Pulmonary artery endothelial cell (primary cell): Measurements from ENCODE around the gene ABAT. TPM values are rescaled to one million over a fixed set of nuclear protein-coding genes. Genes with fewer than 3 reads are reported as not detected.
"Not testable (repeated sequence)": the region's sequence is repeated elsewhere in the genome, so short reads cannot be mapped to it uniquely, and the experiment has no call there.

ENCODE experiments used
- DNase-seq: peaks from one replicate; pipeline ENCODE4 v3.0.0-alpha.2; 2011; ENCODE audit warnings: low read depth, low spot score
- total RNA-seq: library from RNA; depleted of rRNA; stranded (reverse); fragments of >200 nt; gene quantifications from 2 replicates; pipeline ENCODE4 v1.2.3, GENCODE V29; 2014

Gene ABAT
- total RNA-seq, 1 donor from 2014 or later, result 1.3 TPM

DNA sequence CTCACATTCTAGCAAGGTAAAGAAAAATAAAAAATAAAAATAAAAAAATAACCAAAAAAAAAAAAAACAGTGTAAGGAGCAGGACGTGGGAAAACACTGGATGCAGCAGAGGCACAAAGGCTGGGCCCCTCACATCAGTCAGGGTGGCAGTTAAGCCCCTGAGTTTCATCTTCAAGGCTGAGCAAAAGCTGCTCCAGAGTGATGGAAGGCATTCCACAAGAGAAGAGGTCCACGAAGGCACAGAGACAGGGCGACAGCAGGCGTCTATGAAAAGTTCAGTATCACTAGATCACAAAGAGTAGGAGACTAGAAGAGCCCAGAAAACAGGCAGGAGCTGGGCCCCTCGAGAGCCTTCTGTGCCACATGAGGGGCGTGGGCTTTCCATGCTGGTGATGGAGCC, 111.0 kb downstream of the ABAT start:
- no peak for DNase-seq

DNA sequence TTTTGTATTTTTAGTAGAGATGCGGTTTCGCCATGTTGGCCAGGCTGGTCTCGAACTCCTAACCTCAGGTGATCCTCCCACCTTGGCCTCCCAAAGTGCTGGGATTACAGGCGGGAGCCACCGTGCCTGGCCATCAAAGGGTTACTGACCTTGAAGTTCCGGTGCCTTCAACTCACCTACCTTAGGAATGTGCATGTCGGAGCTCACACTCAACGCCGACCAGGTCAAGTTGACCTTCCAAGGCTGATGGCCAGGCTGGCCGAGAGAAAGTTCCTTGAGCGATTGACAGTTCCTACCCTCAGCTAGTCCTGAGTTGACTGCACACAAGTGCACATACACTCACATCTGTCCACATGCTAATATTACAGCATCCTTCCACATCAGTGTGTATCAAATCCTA, 111.9 kb downstream of the ABAT start:
- not testable (repeated sequence) for DNase-seq

DNA sequence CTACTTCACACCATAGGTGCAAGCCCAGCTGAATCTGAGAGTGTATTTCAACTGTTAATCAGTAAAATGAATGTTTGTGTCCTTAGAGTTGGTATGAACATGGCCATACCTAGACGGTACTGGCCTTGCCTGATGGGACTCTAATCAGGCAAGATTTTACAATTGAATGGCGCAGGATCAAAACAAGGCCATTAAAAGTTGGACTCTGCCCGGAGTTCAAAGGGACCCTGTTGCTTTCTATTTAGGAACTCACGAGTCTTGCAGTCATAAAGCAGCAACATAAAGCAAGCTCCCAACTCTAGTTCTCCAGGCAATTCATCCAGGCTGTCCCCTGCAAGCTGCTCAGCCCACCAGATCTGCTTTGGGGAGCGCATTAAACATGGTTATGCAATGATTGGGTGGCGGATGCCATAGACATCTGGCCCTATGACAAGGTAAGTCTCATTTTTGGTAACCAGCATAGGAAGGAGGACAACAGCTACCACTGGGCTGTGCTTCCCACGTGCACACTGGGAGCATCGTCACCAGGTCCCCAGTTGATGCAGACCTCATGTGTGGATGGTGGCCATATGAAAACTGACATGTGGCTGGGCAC, 114.3 kb downstream of the ABAT start:
- no peak for DNase-seq

DNA sequence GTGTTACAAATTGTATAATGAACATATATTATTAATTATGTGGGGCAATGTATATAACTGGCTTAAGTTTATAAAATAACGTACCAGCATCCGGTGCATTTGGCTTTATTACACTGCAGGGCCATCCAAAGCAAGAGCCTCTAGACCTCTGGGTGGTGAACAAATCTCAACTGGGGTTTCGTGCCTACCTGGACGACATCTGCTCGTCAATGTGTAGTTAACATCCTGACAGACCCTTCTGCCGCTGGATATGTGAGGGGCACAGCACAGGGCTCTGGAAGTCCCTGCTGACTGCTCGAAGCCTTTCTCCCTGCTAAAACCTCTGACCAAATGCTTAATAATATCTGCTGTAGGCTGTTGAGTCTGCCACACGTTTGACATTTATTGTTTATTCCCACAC, 120.7 kb downstream of the ABAT start:
- no peak for DNase-seq

DNA sequence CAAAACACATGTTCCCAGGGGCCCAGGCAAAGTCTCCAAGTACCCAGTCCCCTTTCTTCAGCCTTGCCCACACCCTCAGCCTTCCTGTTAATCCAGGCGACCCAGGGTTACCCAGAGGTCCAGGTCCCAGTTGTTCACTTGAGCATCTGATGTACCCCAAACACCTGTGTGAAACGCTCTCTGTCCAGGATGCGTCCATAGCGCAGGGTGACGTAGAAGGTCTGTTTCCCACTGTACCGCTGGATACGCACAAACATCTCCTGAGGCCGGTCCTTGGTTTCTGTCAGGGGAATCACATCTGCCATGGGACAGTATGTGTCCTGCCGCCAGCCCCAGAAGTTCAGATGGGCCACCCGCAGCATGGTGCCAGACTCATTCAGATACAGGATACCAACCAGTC, 121.4 kb downstream of the ABAT start:
- no peak for DNase-seq

DNA sequence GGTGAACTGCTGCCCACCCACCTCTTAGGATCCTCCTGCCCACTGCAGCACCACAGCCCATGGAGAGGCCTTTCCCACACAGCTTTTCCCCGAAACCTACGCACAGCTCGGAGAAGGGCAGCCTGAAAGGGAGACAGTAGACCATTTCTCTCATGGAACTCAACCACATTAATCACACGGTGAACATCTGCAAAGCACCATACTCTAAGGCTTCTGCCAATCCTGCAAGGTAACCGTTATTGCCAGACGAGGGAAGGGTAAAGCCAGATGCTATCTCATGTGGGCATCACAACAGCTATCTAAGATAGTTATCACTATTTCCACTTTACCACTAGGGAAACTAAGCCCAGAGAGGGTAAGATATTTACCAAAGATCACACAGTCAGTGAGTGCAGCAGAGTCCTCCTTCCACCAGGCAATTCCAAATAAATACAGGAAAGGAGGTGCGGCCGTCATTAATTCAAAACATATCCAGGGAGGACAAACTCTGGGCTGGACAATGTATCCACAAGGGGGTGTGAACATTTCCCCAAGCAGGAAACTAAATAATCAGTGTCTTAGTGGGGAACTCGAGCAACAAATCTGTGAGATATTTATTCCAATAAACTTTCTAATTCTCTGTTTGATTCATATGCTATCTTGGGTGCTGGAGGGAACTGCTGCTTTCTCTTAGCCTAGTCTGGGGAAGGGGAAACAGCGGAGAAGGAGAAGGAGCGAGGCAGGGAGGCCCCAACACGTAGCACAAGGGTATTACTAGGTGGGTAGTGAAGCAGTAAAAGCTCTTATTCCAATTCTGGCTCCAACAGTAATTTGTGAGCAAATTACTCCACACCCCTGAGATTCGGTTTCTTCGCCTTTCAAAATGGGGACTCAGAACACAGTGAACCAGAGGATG, 122.3 kb downstream of the ABAT start:
- no peak for DNase-seq

DNA sequence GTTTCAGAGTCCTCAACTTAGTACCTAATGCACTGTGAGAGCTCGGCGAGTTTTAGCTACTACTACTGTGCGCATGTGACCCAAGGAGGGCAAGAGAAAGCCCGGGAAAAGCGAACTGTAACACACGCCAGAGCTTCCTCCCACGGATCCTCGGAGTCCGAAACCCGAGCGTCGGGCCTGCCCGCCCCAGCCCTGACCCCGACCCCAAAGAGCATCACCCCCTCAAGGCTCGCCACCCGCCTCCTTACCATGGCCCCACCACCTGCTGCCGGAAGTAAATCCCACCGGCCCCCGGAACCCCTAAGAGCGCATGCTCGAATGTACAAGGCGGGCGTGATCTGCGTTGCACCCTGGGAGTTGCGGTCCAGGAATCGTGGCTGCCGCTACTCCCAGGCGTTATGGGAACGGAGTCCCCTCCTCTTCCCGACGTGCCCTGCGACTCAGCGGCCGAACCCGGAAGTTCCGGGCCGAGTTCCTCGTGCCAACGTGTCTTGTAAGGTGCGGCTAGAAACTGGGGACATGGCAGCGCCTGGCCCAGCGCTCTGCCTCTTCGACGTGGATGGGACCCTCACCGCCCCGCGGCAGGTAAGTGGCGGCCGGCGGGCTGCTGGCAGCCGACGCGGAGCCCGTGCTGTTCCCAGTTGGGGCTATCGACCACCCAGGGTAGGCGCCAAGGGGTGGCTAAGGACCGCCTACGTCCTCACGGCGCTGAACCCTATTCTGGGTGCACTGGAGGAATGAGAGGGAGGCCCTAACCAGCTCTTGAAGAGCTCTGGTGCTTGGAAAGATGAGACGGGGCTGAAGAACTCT, 123.2 kb downstream of the ABAT start, which contains the start of the genes PMM2 and TMEM186:
Gene PMM2 (plus strand): TSS at position 476 of the 810 bp plus-strand sequence. CDS start 44 bp downstream, at position 520.
Gene TMEM186 (minus strand): TSS at position 276 of the 810 bp plus-strand sequence. CDS start 25 bp downstream, at position 251.
- peak; percentile 90 for DNase-seq

DNA sequence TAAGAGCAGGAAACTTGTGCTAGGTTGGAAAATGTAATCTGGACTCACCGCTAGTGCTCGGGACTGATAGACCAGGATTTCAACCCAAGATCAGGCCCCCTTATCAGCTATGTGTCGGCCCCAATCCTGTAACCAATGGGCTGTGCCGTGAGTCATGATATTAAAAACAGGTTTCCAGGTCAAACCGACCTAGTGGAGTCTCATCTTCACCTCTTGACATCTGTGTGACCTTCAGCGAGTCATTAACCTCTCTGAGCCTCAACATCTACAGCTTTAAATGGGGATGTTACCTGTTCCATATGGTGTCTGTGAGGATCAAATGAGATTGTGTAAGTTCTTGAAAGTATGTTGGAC, 123.7 kb downstream of the ABAT start:
- no peak for DNase-seq

DNA sequence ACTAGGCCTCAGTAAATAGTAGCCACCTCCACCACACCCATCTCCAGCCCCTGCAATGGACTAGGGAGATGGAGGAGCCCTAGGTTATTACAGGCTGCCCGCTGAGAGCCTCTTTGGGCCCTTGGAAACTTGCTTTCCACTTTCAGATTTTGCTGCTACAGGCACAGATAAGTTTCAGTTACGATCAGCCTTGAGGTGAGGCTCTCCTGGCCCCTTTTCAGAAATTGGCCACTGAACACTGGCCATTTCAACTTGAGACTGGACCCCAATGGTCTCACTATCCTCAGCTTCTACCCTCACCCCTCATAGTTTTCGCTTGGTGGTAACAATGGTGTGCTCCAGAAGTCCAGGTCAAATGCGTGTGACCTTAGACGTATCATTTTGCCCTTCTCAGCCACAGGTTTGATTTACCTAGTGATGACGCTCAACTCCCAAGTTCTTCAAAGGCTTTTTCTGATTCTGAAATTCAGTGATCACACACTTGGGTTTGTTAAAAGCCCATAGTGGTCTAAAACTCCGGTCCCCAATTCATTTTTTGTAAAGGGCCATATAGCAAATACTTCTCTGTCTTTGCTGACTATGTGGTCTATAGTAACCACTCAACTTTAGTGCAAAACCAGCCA, 124.2 kb downstream of the ABAT start:
- no peak for DNase-seq

DNA sequence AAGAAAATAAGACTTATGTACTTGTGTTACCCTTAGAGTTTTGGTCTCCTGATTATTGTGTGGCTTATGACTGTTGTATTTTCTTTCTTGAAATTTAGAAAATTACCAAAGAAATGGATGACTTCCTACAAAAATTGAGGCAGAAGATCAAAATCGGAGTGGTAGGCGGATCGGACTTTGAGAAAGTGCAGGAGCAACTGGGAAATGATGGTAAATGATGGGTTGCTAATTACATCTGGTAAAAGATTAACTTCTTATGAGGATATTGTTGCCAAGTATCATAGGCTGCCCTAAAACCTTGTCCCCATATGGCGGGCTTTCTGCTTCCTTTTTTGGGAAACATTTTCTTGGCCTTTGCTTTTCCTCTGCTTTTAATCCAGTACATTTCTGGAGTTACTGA, 127.3 kb downstream of the ABAT start:
- no peak for DNase-seq

DNA sequence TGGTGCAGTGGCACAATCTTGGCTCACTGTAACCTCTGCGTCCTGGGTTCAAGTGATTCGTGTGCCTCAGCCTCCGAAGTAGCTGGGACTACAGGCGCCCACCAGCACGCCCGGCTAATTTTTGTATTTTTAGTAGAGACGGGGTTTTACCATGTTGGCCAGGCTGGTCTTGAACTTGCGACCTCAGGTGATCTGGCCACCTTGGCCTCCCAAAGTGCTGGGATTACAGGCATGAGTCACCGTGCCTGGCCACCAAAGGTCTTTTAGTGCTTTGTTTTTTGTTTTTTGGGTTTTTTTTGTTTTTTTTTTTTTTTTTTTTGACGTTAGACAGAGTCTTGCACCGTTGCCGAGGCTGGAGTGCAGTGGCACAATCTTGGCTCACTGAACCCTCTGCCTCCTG, 129.3 kb downstream of the ABAT start:
- DNase-seq, result not testable (repeated sequence)

DNA sequence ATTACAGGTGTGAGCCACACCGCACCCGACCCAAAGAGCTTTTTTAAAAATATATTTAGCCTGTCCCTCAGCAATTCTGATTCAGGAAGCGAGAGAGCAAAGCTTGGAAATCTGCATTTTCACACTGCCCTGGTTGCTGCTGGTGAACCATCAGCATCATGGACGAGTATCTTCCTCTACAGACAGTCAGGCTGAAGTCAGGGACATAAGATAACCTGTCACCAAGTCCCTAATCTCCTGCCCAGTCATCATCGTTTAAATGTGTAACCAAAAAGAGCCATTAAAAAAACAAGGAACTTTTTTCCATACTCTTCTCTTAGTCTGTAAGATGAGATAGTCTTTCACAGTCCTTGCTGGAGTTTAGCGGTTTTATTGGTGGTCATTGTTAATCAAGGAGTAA, 129.9 kb downstream of the ABAT start:
- DNase-seq, result no peak

DNA sequence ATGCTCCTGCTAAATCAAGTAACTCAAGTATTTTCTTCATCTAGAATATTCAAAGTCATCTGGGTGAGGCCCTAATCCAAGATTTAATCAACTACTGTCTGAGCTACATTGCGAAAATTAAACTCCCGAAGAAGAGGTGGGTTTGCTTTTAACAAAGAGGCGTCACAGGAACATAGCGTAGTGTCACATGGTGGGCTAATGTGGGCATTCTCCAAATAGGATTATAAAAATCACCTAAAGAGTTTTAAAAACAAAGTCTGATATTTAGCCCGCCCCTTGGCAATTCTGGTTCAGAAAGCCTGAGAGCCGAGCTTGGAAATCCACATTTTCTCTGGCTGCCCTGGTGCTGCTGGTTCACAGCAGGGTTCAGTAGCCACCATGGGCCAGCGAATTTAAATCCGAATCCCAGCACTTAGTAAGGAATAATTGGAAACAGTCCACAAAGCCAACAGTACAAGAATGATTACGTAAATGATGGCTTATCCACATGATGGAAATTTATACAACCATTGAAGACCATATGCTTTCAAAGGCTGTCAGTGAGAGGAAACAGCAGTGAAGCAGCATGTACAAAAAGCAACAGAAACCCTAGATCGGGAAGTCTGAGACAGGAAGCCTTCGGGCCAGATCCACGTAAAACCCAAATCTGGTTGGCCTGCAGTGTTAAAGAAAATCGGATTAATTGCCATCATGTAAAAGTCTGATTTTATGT, 132.0 kb downstream of the ABAT start:
- no peak for DNase-seq

DNA sequence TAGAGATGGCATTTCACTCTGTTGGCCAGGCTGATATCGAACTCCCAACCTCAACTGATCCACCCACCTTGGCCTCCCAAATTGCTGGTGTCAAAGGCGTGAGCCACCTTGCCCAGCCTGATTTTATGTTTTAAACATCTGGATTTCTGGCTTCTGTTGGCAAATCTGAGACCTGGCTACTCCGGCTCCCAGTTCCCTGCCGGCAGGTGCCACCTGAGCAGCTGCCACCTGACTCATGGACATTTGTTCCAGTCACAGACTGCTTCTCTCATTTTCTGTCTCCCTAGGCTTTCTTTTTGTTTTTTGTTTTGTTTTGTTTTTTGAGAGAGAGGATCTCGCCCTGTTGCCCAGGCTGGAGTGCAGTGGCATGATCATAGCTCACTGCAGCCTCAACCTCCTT, 132.8 kb downstream of the ABAT start:
- no peak for DNase-seq

DNA sequence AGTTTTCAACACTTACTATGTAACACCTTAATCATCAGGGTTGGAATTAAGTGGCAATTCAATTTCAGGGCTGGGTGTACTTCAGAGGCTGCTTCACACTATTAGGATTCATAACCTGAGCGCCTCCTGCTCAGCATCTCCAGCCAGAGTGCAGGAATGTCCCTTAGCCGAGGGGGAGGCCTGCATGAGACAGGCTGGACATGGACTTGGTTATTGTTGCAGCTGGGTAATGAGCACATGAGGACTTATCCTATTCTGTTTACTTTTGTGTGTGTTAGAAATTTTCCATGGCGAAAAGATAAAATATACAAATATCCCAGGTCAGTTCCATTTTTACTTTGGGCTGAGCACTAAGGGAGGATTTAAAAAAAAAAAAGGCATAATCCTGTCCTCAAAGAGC, 133.6 kb downstream of the ABAT start:
- DNase-seq, result no peak

DNA sequence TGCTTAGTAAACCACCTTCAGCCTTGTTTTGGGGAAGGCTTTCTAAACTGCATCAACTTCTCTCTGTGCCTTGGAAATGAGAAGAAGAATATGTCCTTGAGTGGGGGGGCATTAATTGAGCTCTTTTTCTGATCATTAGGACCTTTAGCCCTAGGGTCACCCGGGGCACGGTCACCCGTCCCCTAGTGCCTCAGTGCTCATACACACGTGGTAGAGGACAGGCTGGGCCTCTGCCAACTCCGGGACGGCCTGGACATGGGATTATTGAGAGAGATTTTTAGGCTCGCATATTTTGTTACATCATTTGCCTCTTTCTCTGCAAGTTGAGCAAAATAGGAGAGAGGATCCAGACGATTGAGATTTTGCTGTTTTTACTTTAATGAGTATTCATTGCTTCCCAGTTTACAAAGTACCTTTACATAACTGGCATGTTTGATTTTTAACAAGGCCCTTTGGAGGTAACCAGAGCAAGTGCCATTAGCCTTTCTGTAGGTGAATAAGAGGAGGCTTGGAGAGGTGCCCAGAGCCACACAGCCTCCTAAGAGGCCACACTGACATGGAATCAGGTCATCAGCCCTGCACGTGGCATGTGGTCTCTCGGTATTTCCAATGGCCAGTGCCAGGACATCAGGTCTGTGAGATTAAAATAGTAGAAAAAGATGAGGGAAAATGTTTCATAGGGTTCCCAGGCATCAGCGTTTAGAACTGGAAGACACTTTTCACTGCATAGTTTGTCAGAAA, 134.4 kb downstream of the ABAT start:
- DNase-seq, result no peak

DNA sequence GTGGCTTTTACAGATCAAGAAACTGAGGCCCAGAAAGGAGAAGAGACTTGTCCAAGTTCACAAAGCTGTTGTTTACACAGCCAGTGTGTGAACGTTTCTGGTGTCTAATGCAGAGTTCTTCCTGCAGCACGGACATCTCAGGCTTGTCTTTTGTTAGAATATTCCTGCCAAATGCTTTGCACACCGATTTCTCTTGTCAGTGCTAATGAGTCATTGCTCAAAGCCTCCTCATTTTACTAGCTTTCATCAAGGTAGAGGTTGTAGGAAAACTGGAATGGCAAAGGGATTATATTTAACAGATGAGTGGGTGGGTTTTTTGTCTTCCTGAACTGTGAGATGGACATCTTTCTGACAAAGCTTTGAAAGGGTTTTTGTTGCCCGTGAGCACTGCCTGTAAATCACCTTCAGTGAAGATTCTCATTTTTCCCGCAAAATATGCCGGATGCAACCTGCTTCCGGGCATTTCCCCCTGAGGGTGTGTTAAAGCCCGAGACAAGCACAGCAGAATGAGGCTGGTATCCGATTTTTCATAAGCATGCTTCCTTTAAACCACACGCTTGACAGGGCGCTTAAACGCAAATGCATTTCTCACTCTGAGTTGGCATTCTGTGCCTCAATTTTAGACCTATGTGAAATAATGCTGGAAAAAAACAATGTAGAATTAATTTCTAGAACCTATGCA, 137.9 kb downstream of the ABAT start:
- no peak for DNase-seq

DNA sequence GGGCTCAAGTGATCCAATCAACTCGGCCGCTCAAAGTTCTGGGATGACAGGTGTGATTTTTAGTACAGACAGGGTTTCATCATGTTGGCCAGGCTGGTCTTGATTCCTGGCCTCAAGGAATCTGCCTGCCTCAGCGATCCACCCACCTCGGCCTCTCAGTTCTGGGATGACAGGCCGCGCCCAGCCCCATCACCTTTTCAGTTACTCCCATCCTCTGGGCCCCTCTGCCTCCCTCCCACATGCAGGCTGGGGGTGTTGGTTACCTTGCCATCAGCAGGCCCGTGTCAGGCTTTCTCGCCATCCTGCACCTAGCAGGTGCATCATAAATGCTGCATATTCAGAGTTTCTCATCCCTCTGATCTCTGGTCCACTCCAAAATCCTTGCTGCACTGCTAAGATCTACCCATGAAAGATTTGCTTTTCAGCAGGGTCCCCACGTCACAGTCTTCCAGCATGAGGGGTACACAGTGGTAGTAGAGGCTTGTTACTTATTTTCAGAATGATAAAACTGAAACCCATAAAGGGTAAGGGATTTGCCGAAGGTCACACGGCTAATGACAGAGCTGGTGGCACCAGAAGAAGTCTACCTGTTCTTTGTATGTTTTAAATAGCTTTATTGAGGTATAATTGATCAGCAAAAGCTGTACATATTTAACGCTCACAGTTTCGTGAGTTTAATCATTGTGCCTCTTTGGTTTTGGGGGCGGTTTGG, 139.8 kb downstream of the ABAT start:
- no peak for DNase-seq
